GM21528 (cell line): ENCODE data around the gene RNU5D-1.
A peak's percentile ranks its signal among the peaks of the same experiment; 100 is the strongest.

ENCODE experiments used
- ATAC-seq: cut with Tn5 transposase; IDR thresholded peaks from one replicate; pipeline ENCODE4 v1.9.1; 2021; ENCODE audit warnings: mild to moderate bottlenecking, moderate library complexity; ENCODE audit not compliant: unreplicated experiment, low FRiP score

RNU5D-1 gene

DNA sequence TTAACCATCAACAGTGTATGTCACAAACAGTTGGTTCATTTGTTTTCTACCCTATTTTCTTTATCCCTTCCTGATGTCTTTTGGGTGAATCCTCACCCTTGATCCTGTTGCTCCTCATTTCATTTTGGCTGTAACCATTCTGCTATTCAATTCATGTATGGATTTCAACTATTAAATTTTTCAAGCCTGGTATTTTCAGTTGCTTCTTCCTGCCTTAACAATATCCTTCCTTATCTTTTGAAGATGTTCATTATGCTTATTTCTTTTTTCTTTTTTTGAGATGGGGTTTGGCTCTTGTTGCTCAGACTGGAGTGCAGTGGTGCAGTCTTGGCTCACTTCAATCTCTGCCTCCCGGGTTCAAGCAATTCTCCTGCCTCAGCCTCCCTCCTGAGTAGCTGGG is 2.8 kb upstream of the RNU5D-1 start:
- ATAC-seq = no peak

DNA sequence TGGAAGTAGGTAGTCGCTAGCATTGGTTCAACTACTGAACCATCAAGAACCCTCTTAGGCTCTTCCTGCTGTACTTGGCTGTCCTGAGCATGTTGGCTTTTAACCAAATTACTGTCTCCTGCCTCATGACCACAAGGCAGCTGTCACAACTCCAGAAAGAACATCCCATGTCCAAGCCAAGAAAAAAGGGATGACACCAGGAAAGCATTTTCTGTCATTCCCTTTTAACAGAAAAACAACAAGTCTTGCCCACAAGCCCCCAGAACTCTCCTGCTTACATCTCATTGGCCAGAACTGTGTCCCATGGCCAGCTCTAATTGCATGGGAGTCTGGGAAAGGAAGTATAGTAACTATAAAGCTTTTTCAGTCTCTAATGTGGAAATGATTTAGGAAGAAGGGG is 2.4 kb upstream of the RNU5D-1 start:
- no peak for ATAC-seq

DNA sequence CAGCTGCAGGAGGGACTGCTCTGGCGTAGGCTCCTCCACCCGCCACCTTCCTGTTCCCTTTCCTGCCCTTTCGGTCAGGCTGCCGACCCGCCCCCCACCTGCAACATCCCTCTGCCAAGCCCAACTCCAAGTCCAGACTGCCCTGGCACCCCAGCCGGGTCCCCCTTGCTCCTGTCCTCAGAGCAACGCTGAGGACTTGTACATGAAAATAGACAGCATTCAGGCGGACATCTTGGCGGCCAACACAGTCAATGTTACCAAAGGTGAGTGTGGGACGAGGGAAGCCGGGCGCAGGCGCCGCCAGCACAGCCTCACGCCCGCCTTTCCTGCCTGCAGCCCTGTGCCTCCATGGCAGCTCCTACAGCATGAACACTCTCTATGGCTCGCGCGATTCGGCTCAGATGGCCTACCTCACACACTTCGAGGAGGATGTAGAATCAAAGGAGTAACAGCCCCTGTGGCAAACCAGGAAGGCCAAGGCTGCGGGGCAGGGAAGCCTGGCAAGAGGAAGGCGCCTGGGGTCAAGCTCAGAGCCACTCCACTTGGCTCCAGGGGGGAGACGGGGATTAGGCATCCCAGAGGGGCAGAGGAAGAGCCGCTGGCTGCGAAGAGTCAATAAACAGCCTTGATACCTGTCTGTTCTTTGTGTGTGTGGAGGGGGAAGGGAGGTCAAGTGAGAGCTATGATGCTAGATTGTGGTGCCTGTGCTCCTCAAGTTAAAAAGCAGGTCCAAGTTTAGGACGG is 5.8 kb downstream of the RNU5D-1 start:
- ATAC-seq = no peak

DNA sequence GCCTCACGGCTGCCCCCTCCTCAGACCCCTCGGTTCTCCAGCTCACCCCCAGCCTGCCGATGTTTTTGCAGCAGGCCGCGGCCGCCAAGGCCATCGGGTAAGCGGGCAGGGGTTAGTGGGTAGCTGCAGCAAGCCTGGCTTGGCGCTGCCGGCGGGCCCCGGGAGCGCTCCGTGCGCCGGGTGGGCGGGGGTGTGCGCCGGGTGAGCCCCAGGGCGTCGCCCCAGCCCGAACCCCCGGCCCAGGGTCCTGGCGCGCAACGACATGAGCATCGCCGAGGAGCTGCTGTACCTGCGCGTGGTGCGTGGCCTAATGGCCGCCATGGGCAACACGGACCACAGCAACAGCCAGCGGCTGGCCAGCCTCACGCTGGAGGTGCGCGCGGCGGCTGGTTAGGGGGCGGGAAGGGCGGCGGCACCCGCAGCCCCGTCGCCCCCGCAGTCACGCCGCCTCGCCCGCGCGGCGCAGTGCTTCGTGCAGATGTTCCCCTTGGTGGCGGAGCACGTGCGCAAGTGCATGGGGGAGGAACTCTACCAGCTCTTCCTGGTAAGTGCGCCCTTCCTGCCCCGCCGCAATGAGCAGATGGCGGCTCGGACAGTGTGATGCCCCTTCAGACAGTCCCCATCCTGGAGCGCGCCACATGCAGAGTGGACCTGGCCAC is 6.5 kb downstream of the RNU5D-1 start:
- ATAC-seq = no peak

DNA sequence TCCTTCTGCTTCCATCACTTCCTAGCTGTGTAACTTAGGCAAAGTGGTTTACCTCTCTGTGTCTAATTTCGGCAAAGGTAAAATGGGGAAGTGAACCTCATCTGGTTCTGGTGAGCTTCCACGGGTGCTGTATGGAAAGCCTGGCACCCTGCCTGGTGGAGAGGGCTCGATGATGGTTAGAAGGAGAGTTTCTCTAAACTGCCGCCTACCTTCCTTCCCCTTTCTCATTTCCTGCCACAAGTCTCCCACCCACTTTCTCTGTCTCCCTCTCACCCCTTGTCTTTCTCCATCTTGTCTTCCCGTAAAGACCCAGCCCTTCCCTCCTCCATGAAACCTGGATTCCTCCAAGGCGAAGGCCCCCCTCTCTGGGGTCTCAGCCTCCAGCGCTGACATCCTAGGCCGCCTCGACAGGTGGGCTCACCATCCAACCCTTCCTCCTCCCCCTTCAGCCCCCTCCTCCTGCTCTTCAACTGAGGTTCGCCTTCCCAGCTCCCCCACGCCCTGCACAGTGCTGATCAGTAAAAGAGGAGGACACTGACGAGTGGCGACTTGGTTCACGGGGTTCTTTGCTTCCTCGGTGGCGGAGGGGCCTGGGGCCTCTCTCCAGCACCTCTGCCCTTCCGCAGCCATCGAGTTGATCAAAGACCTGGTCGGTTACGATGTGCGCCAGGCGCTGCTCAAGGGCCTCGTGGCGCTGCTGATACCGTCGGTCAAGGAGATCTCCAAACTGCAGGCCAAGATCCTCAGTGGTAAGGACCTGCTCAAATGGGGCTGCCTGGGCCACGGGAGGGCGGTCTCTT is 7.3 kb downstream of the RNU5D-1 start:
- no peak for ATAC-seq

DNA sequence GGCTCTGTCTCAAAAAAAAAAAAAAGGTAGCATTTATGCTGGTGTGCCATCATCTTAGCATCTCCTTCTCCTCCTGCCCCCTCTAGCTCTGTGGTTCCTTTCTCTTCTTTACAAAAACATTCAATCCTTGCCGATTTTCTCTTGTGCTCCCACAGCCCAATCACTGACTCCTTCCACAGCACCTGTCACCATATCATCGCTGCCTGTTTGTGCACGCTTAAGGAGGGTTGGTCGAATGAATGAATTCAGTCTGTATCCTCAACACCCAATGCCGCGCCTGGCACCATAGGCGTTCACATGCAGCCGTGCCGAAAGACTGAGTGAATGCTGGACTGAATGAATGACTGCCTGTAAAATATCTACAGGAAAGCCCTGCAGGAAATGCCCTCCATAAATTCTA is 7.9 kb downstream of the RNU5D-1 start:
- no peak for ATAC-seq

DNA sequence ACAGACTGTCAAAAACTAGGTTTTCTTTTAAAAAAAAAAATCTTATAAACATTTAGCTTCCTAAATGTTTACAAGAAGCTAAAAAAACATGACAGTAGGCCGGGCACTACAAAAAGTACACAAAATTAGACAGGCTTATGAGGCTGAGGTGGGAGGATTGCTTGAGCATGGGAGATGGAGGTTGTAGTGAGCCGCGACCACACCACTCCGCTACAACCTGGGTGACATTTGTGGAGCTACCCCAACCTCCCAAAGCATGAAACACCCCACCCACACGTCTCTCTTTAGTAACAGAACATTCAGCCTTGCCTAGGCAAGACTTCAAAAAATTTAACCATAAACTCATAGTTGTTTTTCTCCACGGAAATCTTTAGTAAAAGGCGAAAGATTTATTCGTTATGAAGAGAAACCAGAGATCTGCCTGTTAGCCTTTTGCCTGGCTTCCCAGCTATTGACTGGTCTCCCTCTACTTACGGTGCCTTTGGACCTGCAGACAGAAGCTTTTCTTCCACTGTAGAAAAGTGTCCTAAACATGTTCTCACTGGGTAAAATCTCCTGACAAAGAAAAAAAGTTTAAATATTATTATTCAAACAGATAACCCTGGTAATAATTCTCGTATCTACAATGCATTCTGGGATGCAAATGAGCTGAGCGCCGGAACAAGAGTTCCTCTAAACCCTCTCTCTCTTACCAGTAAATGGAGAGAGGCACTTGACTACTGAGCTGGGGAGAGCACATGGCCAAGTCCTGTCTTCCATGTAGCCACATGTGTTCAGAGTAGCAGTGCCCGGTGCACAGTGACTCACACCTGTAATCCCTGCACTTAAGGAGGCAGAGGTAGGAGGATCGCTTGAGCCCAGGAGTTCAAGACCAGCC is 9.2 kb downstream of the RNU5D-1 start:
- ATAC-seq = peak; percentile 71

DNA sequence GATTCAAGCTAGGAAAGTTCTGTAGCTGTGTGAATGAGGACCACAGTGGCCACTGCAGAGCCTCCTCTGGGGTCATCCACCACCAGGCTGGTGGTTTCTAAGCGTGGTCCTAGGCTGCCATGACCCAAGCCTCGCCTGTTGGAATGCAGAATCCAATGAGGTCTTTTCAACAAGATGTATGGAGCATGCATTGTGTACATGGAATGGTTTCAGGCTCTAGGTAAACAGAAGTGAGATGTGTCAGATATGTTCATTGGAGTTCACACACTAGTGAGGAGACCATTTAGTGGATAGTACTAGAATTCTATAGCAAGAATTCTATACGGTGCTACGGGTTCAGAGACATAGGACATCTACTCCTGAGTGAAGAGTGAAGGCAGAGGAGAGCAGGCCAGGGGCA is 10.7 kb downstream of the RNU5D-1 start:
- ATAC-seq = no peak

DNA sequence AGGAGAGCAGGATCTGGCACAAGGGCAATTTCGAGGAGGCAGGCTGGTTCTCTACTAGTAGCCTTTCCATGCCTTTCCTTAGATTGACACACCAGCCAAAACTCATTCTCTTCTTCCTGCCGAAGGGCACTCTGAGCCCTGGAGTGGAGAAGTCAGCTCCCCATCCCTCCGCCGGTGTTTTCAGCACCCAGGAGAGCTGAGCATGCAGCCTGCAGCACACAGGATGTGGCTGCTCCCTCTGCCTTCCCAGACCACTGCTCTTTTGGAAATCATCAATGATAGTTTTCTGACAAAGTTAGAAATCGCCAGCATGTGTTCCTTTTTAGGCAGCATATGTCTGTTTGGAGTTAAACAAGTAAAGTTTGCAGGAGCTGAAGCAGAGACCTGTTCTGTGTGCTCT is 11.7 kb downstream of the RNU5D-1 start:
- ATAC-seq = no peak

DNA sequence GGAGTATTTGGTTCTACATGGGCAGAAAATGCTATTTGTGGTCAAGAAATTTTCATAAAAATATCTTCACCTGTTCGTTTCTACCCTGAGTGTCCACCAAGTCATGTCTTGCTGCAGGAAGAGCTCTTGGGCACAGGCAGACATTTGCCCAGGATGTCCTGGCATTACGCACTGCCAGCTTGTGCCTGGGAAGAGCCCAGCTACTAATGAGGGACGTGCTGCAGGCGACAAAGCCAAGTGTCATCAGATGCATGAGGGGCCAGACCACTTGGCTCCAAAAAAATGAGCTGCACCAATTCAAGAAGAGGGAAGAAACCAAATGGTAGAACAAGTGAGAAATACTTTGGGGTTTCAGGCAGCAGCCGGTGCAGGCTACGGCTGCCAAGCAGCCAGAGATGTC is 12.9 kb downstream of the RNU5D-1 start:
- ATAC-seq = no peak

DNA sequence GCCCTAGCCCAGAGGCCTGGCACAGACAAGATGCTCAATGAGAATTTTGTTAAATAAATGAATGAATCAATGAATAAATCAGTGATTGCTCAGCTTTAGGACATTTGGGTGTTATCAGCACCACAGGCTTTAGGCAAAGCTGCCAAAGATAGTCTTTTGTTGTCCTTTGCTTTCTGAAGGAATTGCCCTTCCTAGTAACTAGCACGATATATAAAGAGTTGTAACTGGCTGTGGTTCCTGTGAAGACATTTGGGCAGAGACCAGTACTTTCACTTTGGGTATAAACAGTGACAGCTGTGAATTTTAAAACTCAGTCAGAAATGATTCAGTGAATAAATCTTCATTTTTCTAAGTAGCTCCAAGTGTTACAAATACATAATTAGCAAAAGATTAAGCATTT is 13.3 kb downstream of the RNU5D-1 start:
- ATAC-seq = no peak

DNA sequence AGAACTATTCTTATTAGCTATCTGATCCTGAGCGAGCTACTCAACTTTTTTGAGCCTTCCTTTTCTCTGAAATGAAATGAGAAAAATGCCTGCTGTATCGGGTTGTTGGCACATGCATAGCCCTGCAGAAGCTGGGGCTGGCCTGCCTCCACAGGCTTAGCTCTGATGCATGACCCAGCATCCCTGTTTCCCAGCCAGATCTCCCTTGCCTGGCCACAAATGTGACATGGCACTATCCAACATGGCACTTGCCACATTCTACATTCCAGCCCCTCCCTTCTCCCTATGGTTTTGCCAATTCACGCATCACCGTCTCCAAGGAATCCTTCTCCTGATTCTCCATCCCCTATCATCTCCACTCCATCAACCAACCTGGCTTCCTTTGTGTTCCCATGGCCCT is 13.8 kb downstream of the RNU5D-1 start:
- no peak for ATAC-seq

DNA sequence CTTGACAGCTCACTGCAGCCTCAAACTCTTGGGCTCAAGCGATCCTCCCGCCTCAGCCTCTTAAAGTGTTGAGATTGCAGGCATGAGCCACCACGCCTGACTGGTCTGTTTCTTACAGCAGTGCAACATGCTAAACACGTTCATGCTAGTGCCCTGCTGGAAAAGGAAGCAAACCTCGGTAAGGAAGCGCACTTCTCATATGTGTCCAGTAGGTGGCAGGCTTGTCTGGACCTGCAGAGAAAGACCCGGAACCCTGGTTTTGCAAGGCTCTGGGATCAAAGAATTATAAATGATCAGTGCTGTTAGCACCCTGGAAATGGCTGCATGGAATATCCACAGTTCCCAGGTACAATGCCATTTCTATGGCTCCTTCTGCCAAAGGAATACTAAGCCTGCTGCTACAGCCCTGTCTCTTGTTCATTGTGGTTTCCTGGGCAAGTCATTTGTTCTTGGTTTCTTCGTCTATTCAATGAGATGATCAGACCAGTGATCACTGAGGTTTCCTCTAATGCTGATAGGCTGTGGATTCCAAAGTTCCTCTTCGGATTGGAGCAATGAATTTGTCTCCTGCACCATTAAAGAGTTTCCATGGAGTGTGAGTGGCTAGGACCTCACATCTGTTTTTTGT is 15.9 kb downstream of the RNU5D-1 start:
- ATAC-seq = peak; percentile 52

DNA sequence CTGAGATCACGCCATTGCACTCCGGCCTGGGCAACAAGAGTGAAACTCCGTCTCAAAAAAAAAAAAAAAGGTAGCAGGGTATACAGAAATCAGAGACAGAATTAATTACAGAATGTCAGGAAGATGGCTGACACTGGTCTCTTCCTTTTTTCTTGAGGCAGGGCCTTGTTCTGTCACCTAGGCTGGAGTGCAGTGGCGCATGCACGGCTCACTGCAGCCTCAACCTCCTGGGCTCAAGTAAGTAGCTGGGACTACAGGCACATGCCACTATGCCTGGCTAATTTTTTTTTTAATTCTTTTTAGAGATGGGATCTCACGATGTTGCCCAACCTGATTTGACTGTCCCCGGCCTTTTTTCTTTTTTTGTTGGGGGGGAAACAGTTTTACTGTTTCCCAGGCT is 16.4 kb downstream of the RNU5D-1 start:
- ATAC-seq = no peak

DNA sequence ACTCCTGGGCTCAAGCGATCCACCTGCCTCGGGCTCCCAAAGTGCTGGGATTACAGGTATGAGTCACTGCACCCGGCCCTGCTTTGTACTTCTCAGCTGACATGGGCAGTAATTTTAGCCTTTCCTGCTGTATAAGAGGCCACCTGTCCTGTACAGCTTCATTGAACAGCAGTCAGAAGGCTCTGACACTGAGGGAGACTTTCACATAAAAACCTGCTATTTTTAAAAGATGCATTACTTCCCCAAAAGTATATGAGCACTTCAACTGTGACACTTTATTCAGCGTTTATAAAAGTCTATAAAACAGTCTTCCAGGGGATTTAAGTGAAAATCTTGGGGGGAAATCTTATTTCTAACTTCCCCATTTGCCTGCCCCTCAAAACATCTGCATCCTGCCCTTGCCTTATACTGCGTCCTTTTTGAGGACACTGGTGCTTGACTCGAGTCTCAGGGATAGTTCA is 17.6 kb downstream of the RNU5D-1 start:
- ATAC-seq = no peak

DNA sequence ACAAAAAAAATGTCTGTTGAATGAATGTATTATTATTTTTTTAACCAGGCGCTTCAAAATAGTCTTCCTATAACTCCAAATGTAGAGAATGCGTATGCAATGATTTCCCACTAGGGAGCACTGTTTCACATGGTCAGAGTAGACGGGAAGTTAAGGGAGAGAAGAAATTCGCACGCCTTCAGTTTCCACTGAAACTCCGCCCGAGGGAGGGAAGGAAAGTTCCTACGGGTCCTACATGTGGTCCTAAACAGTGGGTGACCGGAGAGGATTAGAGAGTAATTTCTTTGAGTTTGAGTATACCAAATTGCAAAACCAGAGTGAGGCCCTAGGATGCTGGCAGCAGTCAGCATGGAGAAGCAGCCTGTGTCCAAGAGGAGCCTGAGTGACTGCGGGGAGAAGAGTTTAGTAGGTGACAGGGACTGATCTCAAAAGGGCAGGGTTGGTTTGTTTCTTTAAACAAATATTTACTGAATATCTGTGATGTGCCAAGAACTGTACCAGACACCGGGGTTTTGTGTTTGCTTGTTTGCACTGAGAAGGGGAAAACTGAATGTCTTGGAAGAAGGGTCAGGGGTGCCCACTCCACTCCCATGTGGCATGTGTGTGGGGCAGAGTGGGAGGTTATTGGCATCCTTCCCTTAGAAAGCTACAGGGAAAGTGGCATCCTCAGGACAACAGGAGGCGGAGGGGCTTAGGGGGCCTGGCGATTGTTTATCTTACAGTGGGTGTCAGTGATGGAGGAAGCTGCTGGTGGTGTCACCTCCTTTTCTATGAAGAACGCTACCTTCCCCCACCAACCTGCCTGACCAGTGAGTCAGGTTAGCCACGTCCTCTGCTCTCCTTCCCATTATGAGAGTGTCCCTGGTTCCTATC is 22.8 kb downstream of the RNU5D-1 start:
- no peak for ATAC-seq

DNA sequence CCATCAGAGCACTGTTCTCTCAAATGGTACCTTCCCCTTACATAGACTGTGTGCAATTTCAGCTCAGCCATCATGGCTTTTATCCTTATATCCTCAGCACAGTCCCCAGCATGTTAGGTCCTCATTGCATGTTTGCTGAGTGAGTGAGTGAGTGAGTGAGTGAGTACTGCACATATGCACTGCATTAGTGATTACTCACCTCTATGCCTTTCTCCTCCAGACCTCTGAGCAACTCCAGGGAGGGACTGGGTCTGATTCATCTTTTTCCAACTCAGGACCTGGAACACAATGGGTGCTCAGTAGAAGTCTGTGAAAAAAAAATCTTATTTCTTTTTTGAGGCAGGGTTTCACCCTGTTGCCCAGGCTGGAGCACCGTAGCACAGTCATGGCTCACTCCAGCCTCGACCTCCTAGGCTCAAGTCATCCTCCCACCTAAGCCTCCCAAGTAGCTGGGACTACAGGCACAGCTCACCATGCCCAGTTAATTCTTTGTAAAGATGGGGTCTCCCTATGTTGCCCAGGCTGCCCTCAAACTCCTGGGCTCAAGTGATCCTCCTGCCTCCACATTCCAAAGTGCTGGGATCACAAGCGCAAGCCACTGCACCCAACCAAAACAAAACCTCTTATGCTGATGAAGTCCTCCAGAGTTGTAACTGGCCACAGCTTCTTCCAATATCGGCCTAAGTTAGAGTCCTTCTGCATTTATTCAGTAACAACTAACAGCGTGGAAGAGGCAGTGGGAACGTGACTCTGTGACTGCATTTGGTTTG is 23.7 kb downstream of the RNU5D-1 start:
- ATAC-seq = no peak

DNA sequence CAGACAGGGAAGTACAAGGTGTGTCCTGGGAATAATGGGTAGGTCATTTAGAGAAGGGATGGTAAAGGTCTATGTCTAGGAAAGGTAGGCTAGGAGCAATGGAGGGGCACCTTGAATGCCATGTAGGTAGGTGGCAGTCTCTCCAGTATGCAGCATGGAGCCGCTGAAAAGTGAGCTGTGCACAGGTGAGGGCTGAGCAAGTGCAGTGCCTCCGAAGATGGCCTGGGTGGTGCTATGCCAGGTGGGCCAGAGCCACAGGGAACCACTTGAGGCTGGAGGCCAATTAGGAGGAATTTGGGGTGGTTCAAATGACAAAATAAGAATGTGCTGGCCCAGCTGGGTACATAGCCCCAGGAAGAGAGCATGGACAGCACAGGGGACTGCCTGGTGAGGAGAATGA is 25.0 kb downstream of the RNU5D-1 start:
- ATAC-seq = no peak
